HG03565 (cell line): ENCODE measurements around the gene PTGES3.
A peak's percentile ranks its signal among the peaks of the same experiment; 100 is the strongest.
"Not testable (repeated sequence)": the region's sequence is repeated elsewhere in the genome, so short reads cannot be mapped to it uniquely, and the experiment has no call there.

Experiments
- ATAC-seq: cut with Tn5 transposase; IDR thresholded peaks from one replicate; pipeline ENCODE4 v1.9.1; 2021; ENCODE audit warnings: mild to moderate bottlenecking, moderate library complexity; ENCODE audit not compliant: unreplicated experiment

Gene PTGES3

DNA sequence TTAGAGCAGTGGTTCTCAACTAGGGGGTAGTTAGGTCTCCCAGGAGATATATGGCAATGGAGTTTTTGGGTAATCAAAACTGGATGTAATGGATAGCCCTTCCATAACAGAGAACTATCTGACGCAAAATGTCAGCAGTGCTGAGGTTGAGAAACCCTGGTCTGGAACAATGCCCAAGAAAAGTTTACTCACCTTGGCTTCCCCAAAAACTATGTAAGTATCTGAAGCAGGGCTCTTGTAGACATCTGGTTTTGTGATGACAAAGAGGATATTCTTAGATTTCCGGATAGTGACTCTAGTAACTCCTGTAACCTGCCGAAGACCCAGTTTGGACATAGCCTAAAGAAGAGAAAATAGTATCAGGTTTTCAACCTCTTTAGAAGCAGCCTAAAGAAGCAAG is 25.3 kb upstream of the PTGES3 start:
- no peak for ATAC-seq

DNA sequence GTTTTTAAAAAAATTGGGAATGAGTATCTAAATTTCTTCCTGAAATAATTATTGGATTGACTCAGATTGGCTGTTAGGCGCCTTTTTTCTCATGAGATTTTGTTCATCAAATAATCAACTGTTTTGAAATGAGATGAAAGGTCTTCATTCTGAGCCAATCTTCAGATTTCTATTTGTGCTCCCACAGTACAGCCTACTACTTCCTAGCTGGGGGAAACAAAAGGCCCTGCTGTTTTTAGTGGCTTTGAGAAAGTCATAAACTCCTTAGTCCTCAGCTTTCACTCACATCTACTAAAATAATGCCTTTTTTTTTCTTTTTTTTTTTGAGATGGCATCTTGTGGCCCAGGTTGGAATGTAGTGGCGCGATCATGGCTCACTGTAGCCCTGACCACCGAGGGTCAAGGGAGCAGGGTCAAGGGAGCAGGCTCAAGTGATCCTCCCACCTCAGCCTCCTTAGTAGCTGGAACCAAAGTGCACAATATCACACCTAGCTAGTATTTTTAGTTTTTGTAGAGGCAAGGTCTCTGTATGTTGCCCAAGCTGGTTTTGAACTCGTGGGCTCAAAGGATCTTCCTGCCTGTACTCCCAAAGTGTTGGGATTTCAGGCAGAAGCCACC is 21.8 kb upstream of the PTGES3 start:
- ATAC-seq, result no peak

GRCh38 chr12:56704522-56704921 is 16.4 kb upstream of the PTGES3 start:
- not testable (repeated sequence) for ATAC-seq

DNA sequence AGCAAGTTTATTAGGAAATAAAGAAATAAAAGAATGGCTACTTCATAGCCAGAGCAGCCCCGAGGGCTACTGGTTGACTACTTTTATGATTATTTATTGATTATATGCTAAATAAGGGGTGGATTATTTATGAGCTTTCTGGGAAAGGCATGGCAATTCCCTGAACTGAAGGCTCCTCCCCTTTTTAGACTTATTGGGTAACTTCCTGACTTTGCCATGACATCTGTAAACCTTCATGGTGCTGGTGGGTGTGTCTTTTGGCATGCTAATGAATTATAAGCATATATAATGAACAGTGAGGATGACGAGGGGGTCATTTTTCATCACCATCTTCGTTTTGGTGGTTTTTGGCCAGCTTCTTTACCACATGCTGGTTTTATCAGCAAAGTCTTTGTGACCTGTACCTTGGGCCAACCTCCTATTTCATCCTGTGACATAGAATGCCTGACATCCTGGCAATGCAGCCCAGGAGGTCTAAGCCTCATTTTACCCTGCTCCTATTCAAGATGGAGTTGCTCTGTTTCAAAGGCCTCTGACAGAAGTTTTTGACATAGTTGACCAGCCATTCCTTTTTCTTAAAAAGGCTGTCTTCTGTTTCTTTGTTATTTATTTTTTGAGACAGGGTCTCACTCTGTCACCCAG is 11.1 kb upstream of the PTGES3 start:
- ATAC-seq, result no peak

GRCh38 chr12:56695327-56696101 is 7.4 kb upstream of the PTGES3 start:
- no peak for ATAC-seq

DNA sequence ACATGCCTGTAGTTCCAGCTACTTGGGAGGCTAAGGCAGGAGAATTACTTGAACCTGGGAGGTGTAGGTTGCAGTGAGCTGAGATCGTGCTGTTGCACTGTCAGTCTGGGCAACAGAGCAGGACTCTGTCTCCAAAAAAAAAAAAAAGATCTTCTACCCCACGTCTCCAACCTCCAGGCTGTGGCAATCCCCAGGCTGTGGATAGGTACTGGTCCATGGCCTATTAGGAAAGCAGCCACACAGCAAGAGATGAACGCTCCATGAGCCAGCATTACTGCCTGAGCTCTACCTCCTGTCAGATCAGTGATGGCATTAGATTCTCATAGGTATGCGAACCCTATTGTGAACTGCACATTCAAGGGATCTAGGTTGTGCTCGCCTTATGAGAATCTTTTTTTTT is 6.1 kb upstream of the PTGES3 start:
- no peak for ATAC-seq

- no peak for ATAC-seq
Measured at GRCh38 chr12:56688846-56689109, 694 bp upstream of the PTGES3 start.

- peak; percentile 5 for ATAC-seq
Measured at GRCh38 chr12:56687223-56688128, 608 bp downstream of the PTGES3 start.

DNA sequence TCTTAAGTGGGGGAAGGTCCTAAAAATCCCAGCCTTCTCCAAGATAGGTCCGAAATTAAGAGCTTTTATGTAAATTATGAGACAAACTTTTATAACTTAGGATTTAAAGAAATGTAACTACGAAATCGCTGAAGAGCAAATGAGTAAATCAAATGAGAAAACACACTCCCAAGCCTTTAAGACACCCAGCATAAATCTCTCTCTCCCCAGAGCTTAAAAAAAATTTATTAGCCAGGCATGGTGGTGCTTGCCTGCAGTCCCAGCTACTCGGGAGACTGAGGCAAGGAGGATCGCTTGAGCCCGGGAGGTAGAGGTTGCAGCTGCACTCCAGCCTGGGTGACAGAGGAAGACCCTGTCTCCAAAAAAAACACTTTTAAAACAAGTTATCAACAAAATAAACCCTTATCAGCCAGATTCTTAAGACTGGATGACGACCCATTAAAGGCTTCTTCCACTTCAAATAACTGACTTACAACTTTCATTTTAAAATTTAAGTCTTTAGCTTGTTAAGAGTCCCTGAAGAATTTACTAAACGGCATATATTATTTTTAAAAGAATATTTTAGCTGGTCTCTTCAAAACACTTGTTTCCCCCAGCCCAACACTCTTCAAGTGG is 3.2 kb downstream of the PTGES3 start:
- ATAC-seq, result no peak

DNA sequence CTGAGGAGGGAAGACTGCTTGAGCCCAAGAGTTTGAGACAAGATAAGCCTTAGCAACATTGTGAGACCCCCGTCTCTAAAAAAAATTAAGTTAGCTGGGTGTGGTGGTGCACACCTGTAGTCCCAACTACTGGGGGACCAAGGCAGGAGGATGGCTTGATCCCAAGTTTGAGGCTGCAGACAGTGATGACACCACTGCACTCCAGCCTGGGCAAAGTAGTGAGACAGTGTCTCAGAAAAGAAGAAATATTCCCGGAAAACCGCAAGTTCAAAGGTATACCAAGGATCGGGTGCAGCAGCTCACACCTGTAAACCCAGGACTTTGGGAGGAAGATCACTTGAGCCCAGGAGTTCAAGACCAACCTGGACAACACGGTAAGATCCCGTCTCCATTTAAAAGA is 5.8 kb downstream of the PTGES3 start:
- ATAC-seq, result no peak

DNA sequence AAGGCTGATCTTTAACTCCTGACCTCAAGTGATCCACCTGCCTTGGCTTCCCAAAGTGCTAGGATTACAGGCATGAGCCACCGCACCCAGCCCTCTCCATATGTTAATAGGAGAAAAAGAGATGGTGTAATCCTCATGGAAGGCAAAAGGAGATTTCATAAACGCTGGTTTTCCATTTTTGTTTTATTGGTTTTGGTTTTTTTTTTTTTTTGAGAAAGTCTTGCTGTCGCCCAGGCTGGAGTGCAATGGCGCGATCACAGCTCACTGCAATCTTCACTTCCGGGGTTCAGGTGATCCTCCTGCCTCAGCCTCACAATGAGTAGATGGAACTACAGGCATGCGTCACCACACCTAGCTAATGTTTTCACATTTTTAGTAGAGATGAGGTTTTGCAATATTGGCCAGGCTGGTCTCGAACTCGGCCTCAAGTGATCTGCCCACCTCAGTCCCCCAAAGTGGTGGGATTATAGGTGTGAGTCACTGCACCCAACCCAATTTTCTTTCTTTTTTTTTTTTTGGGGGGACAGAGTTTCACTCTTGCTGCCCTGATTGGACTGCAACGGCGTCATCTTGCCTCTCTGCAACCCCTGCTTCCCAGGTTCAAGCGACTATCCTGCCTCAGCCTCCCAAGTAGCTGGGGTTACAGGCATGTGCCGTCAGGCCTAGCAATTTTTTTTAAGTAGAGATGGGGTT is 8.1 kb downstream of the PTGES3 start:
- ATAC-seq, result no peak

- no peak for ATAC-seq
Measured at GRCh38 chr12:56678852-56679251, 9.2 kb downstream of the PTGES3 start.

DNA sequence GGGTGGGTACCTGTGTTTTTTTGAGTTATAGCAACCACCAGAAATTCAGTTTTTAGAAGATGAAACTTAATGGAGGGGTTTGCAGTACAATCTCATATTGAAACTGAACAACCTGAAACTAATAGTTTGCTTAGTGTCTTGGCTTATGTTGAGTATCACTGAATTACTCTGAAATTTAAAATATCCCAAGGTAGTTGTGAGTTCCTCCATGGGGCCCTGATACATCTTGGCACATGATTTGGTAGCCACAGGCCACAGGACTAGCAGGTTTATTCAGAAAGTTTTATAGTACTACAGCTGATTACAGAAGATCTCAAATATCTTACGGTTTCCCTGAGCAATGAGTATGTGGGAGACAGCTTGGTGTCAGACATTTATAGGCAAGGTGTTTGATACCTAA is 10.4 kb downstream of the PTGES3 start:
- no peak for ATAC-seq

GRCh38 chr12:56676851-56677580 is 11.1 kb downstream of the PTGES3 start:
- no peak for ATAC-seq

- no peak for ATAC-seq
Measured at GRCh38 chr12:56671608-56672007, 16.5 kb downstream of the PTGES3 start.

DNA sequence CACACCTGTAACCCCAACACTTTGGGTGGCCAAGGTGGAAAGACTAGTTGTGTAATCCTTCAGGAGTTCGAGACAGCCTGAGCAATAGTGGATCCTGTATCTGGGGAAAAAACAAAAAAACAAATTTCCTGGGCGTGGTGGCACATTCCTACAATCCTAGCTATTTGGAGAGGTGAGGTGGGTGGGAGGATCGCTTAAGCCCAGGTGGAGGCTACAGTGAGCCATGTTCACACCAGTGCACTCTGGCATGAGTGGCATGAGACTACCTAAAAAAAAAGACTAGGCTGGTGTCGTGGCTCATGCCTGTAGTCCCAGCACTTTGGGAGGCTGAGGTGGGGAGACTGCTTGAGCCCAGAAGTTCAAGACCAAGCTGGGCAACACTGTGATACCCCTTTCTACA is 17.2 kb downstream of the PTGES3 start:
- ATAC-seq, result no peak

- no peak for ATAC-seq
Measured at GRCh38 chr12:56668197-56668457, 20.0 kb downstream of the PTGES3 start.

GRCh38 chr12:56661979-56662638 is 26.0 kb downstream of the PTGES3 start:
- no peak for ATAC-seq

DNA sequence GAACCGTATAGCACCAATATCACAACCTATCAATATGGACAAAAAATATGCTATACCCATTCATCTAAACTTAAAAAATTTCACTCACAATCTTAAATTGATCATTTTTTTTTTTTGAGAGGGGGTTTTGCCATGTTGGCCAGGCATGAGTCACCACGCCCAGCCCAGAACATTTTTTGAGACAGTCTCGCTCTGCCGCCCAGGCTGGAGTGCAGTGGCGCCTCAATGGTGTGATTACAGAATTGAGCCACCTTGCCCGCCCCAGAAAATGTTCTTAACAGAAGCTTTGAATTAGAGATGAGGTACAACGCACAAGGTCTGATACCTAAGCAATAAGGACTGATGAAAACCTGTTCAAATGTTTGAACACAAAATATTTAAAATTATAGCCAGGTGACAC is 26.5 kb downstream of the PTGES3 start:
- ATAC-seq, result no peak

- no peak for ATAC-seq
Measured at GRCh38 chr12:56658921-56659320, 29.2 kb downstream of the PTGES3 start.
